K562 (cell line): Measurements from ENCODE around the gene ETV3L. TPM values are rescaled to one million over a fixed set of nuclear protein-coding genes. Genes with fewer than 3 reads are reported as not detected.

ENCODE experiments used
- ATAC-seq: fragments of 200-7000 bp; cut with Tn5 transposase; 3 replicates; pipeline ENCODE4 v1.9.1; 2020; ENCODE audit warnings: moderate library complexity
- BruUV-seq: library from RNA; stranded (reverse); fragments of 400-500 nt; replicated peaks from 2 replicates; lab custom pipeline; 2021; lab: Mats Ljungman, UMichigan
- CTCF ChIA-PET: fragments of 300-600 bp; formaldehyde crosslinking; extraction: SDS; loops from one replicate; lab custom pipeline; 2021; ENCODE audit warnings: low intra/inter-chr PET ratio; lab: Yijun Ruan, JAX
- POLR2A ChIA-PET: fragments of 300-600, 350-650 bp; sonication (Branson Sonifier 250); formaldehyde crosslinking; extraction: SDS; loops from one replicate; lab custom pipeline; 2021; ENCODE audit warnings: antibody characterized with exemption, inconsistent platforms; lab: Yijun Ruan, JAX
- DNase-seq, 4 experiments: peaks; one replicate each; pipeline versions ENCODE4 v3.0.0 to v3.0.0-alpha.2; 2011 to 2018; ENCODE audit warnings: low spot score in 3 of 4, mixed read lengths in 3 of 4; ENCODE audit errors: extremely low read depth in 1 of 4
- FAIRE-seq: peaks from 2 replicates; lab custom pipeline; 2011; peaks lifted over from hg19 to GRCh38; lab: Jason Lieb, UNC
- H2AFZ ChIP-seq: 2 replicates; pipeline ENCODE4 v1.6.0; 2011; ENCODE audit warnings: low read depth, low read length, control low read depth, inconsistent platforms
- H3K27ac ChIP-seq: fragments of 200-600 bp; 3 replicates; pipeline ENCODE4 v1.8.0; 2011; ENCODE audit warnings: low read depth, mild to moderate bottlenecking, control low read depth, inconsistent platforms, low read length, moderate library complexity, mixed read lengths; ENCODE audit errors: extremely low read depth
- H3K27me3 ChIP-seq, 2 experiments: fragments of 300-600 bp in 1 of 2; 2 replicates in 1 of 2; 3 replicates in 1 of 2; pipeline versions ENCODE4 v1.6.0 to v1.8.0; 2011; ENCODE audit warnings: inconsistent platforms in 2 of 2, low read length in 2 of 2, mild to moderate bottlenecking in 1 of 2, mixed read lengths in 1 of 2, moderate library complexity in 1 of 2; ENCODE audit not compliant: control insufficient read depth in 2 of 2, insufficient read depth in 2 of 2
- H3K36me3 ChIP-seq: fragments of 300-600 bp; 3 replicates; pipeline ENCODE4 v1.8.0; 2011; ENCODE audit warnings: mild to moderate bottlenecking, low read length, inconsistent platforms; ENCODE audit not compliant: control insufficient read depth, insufficient read depth
- H3K4me1 ChIP-seq, 2 experiments: fragments of 200-600 bp in 1 of 2; replicated peaks in 1 of 2; 2 replicates in 1 of 2; 3 replicates in 1 of 2; pipeline versions ENCODE4 v1.5.1 to v1.8.0; 2011; ENCODE audit warnings: inconsistent platforms in 2 of 2, low read length in 2 of 2, mild to moderate bottlenecking in 1 of 2, mixed read lengths in 1 of 2, moderate library complexity in 1 of 2; ENCODE audit not compliant: control insufficient read depth in 2 of 2, insufficient read depth in 2 of 2
- H3K4me2 ChIP-seq: 2 replicates; pipeline ENCODE4 v1.6.1; 2011; ENCODE audit warnings: low read length, control low read depth, inconsistent platforms, mixed read lengths; ENCODE audit not compliant: insufficient read depth
- H3K4me3 ChIP-seq: fragments of 200-600 bp; sonication (generic), shearing (Covaris generic); 2 replicates; pipeline ENCODE4 v1.5.1; 2016; ENCODE audit warnings: control low read depth, inconsistent platforms
- H3K79me2 ChIP-seq: fragments of 200-600 bp; 3 replicates; pipeline ENCODE4 v1.8.0; 2011; ENCODE audit warnings: low read length, inconsistent platforms; ENCODE audit not compliant: control insufficient read depth, insufficient read depth
- H3K9ac ChIP-seq, 2 experiments: 2 replicates each; pipeline versions ENCODE4 v1.6.0 to v1.6.1; 2011; ENCODE audit warnings: low read depth in 2 of 2, low read length in 2 of 2, control low read depth in 1 of 2, inconsistent platforms in 1 of 2, mild to moderate bottlenecking in 1 of 2, mixed read lengths in 1 of 2; ENCODE audit not compliant: insufficient read depth in 1 of 2
- H3K9me1 ChIP-seq: one replicate; pipeline ENCODE4 v1.6.0; 2011; ENCODE audit warnings: inconsistent platforms, mild to moderate bottlenecking, low read length, moderate library complexity; ENCODE audit not compliant: control insufficient read depth, insufficient read depth
- H3K9me3 ChIP-seq: replicated peaks from 2 replicates; pipeline ENCODE4 v1.5.1; 2011; ENCODE audit warnings: low read depth, low read length, inconsistent platforms; ENCODE audit not compliant: control insufficient read depth, insufficient read depth
- H4K20me1 ChIP-seq: replicated peaks from 2 replicates; pipeline ENCODE4 v1.6.1; 2011; ENCODE audit warnings: low read length, inconsistent platforms, mixed read lengths; ENCODE audit not compliant: control insufficient read depth, insufficient read depth
- CXXC5 ChIP-seq: fragments of 250-450 bp; sonication (Bioruptor Pico); IDR thresholded peaks from 2 replicates; pipeline ENCODE4 v1.8.0; 2022; ENCODE audit warnings: inconsistent platforms, mild to moderate bottlenecking, moderate library complexity
- E2F3 ChIP-seq: fragments of 250-450 bp; sonication (Bioruptor Pico); IDR thresholded peaks from 2 replicates; pipeline ENCODE4 v1.4.0; 2020; ENCODE audit warnings: mild to moderate bottlenecking
- ELF1 ChIP-seq: fragments of 200-800 bp; sonication (Bioruptor generic); IDR thresholded peaks from 2 replicates; pipeline ENCODE4 v1.6.1; 2016; ENCODE audit warnings: missing genetic modification characterization, missing compliant biosample characterization
- LARP7 ChIP-seq: fragments of 450-650 bp; IDR thresholded peaks from 2 replicates; pipeline ENCODE4 v1.6.1; 2016
- MECOM ChIP-seq: fragments of 250-450 bp; sonication (Bioruptor Pico); IDR thresholded peaks from 2 replicates; pipeline ENCODE4 v1.8.0; 2022; ENCODE audit warnings: inconsistent platforms
- NFATC3 ChIP-seq: fragments of 450-650 bp; IDR thresholded peaks from 2 replicates; pipeline ENCODE4 v1.6.1; 2017; ENCODE audit warnings: mild to moderate bottlenecking
- PURB ChIP-seq: sonication (generic); formaldehyde crosslinking; IDR thresholded peaks from 2 replicates; pipeline ENCODE4 v1.9.0; 2021; ENCODE audit warnings: low read depth, mild to moderate bottlenecking, missing genetic modification reagents
- SPI1 ChIP-seq: IDR thresholded peaks from 2 replicates; pipeline ENCODE4 v1.6.1; 2011; ENCODE audit warnings: low read depth, low read length, control low read depth, borderline replicate concordance
- XRCC5 ChIP-seq: fragments of 200-400 bp; formaldehyde crosslinking; IDR thresholded peaks from 2 replicates; pipeline ENCODE4 v1.6.1; 2017; ENCODE audit warnings: low read depth, mild to moderate bottlenecking, low read length
- ZNF780A ChIP-seq: fragments of 250-450 bp; sonication (Bioruptor Pico); IDR thresholded peaks from 2 replicates; pipeline ENCODE4 v1.5.0; 2021; ENCODE audit warnings: mild to moderate bottlenecking
- WGBS: fragments of 100-300 bp; shearing (Covaris generic); methylation state at CpG from one replicate; pipeline ENCODE4 v1.1.6; 2016; ENCODE audit warnings: low coverage, mixed read lengths; ENCODE audit not compliant: insufficient coverage; ENCODE audit errors: missing lambda C conversion rate; 5-methylcytosine and 5-hydroxymethylcytosine counted together
- in situ Hi-C: fragments of 300-500 bp; cut with MboI; formaldehyde crosslinking; loops from 4 replicates; pipeline ENCODE4 v1.15.0; 2018; ENCODE audit warnings: inconsistent platforms, mixed read lengths
- intact Hi-C: fragments of 100-400 bp; cut with micrococcal nuclease; formaldehyde crosslinking; loops from 2 replicates; pipeline ENCODE4 v1.14.2; 2022
- polyA plus RNA-seq, 8 experiments: library from polyadenylated mRNA; depleted of rRNA in 4 of 8; stranded (reverse) in 5 of 8; unstranded in 3 of 8; fragments of >200 nt; fragmentation: Nextera tagmentation in 2 of 8; fragmentation: Illumina TruSeq in 1 of 8; extraction: Ambion mirVana in 2 of 8; extraction: Trizol in 1 of 8; gene quantifications; 2 replicates each; pipeline versions ENCODE4 v1.2.1 to v1.2.3, GENCODE V29; 2011 to 2014; ENCODE audit warnings: inconsistent platforms in 1 of 8, missing spikeins in 1 of 8
- total RNA-seq, 7 experiments: library from RNA; depleted of rRNA in 6 of 7; stranded (reverse); fragments of >200 nt in 6 of 7; fragmentation: Illumina TruSeq in 2 of 7; extraction: Trizol in 2 of 7; gene quantifications; 2 replicates each; pipeline versions ENCODE4 v1.2.1 to v1.2.3, GENCODE V29; 2011 to 2021; ENCODE audit warnings: low replicate concordance in 1 of 7
- TF ChIP-seq, protein P1 (sequence below): fragments of 450-650 bp; IDR thresholded peaks from 2 replicates; pipeline ENCODE4 v1.6.1; 2016; ENCODE audit warnings: antibody characterized with exemption
- TF ChIP-seq, protein P2 (sequence below): fragments of 450-650 bp; formaldehyde crosslinking; IDR thresholded peaks from 2 replicates; pipeline ENCODE4 v1.4.0; 2020; ENCODE audit warnings: mild to moderate bottlenecking, moderate library complexity
- TF ChIP-seq, protein P3 (sequence below): fragments of 450-650 bp; IDR thresholded peaks from 2 replicates; pipeline ENCODE4 v1.6.1; 2014; ENCODE audit warnings: low read depth, mild to moderate bottlenecking, moderate library complexity, borderline replicate concordance
- TF ChIP-seq, protein P4 (sequence below): sonication (generic); formaldehyde crosslinking; IDR thresholded peaks from 2 replicates; pipeline ENCODE4 v1.8.1; 2022; ENCODE audit warnings: missing genetic modification reagents
- TF ChIP-seq, protein P5 (sequence below): sonication (generic); formaldehyde crosslinking; IDR thresholded peaks from 2 replicates; pipeline ENCODE4 v1.5.0; 2020; ENCODE audit warnings: missing genetic modification reagents

Gene ETV3L
- total and polyA plus RNA-seq, 9 of the 15 experiments (the other 6 are each of a cell fraction or from before 2014, with no cell fraction given): not detected

DNA sequence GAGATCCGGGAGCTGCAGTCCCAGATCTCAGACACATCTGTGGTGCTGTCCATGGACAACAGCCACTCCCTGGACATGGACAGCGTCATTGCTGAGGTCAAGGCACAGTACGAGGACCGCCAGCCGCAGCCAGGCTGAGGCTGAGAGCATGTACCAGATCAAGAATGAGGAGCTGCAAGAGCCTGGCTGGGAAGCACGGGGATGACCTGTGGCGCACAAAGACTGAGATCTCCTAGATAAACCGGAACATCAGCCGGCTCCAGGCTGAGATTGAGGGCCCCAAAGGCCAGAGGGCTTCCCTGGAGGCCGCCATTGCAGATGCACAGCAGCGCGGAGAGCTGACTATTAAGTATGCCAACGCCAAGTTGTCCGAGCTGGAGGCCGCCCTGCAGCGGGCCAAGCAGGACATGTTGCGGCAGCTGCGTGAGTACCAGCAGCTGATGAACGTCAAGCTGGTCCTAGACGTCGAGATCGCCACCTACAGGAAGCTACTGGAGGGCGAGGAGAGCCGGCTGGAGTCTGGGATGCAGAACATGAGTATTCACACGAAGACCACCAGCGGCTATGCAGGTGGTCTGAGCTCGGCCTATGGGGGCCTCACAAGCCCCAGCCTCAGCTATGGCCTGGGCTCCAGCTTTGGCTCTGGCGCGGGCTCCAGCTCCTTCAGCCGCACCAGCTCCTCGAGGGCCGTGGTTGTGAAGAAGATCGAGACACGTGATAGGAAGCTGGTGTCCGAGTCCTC is 25.5 kb downstream of the ETV3L start:
- POLR2A ChIA-PET: interaction anchor here (0.5 kb wide), 1 partner anchor 66 kb away, joined by 6 read pairs; no protein-coding TSS in a partner anchor
- no peak for TF ChIP-seq NFATC3
- TF ChIP-seq, protein P1, sequence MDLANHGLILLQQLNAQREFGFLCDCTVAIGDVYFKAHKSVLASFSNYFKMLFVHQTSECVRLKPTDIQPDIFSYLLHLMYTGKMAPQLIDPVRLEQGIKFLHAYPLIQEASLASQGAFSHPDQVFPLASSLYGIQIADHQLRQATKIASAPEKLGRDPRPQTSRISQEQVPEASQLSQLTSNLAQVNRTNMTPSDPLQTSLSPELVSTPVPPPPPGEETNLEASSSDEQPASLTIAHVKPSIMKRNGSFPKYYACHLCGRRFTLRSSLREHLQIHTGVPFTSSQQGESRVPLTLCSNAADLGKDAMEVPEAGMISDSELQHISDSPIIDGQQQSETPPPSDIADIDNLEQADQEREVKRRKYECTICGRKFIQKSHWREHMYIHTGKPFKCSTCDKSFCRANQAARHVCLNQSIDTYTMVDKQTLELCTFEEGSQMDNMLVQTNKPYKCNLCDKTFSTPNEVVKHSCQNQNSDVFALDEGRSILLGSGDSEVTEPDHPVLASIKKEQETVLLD: no peak
- TF ChIP-seq ELF1 (tag): no peak
- TF ChIP-seq MECOM (CRISPR knock-in tag): no peak
- no peak for TF ChIP-seq LARP7
- no peak for TF ChIP-seq E2F3 (CRISPR knock-in tag)
- TF ChIP-seq, protein P2, sequence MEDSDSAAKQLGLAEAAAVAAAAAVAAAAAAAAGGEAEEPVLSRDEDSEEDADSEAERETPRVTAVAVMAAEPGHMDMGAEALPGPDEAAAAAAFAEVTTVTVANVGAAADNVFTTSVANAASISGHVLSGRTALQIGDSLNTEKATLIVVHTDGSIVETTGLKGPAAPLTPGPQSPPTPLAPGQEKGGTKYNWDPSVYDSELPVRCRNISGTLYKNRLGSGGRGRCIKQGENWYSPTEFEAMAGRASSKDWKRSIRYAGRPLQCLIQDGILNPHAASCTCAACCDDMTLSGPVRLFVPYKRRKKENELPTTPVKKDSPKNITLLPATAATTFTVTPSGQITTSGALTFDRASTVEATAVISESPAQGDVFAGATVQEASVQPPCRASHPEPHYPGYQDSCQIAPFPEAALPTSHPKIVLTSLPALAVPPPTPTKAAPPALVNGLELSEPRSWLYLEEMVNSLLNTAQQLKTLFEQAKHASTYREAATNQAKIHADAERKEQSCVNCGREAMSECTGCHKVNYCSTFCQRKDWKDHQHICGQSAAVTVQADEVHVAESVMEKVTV (CRISPR knock-in tag): 0 out of 2 replicates have a peak, but pooled peaks have one; percentile 37
- TF ChIP-seq SPI1: no peak
- TF ChIP-seq, protein P3, sequence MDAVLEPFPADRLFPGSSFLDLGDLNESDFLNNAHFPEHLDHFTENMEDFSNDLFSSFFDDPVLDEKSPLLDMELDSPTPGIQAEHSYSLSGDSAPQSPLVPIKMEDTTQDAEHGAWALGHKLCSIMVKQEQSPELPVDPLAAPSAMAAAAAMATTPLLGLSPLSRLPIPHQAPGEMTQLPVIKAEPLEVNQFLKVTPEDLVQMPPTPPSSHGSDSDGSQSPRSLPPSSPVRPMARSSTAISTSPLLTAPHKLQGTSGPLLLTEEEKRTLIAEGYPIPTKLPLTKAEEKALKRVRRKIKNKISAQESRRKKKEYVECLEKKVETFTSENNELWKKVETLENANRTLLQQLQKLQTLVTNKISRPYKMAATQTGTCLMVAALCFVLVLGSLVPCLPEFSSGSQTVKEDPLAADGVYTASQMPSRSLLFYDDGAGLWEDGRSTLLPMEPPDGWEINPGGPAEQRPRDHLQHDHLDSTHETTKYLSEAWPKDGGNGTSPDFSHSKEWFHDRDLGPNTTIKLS: 0 out of 2 replicates have a peak, but pooled peaks have one; percentile 35
- no peak for TF ChIP-seq ZNF780A
- TF ChIP-seq XRCC5: 0 out of 2 replicates have a peak, but pooled peaks have one; percentile 40
- TF ChIP-seq, protein P4, sequence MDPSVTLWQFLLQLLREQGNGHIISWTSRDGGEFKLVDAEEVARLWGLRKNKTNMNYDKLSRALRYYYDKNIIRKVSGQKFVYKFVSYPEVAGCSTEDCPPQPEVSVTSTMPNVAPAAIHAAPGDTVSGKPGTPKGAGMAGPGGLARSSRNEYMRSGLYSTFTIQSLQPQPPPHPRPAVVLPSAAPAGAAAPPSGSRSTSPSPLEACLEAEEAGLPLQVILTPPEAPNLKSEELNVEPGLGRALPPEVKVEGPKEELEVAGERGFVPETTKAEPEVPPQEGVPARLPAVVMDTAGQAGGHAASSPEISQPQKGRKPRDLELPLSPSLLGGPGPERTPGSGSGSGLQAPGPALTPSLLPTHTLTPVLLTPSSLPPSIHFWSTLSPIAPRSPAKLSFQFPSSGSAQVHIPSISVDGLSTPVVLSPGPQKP (CRISPR knock-in tag): no peak
- no peak for TF ChIP-seq PURB (CRISPR knock-in tag)
- TF ChIP-seq, protein P5, sequence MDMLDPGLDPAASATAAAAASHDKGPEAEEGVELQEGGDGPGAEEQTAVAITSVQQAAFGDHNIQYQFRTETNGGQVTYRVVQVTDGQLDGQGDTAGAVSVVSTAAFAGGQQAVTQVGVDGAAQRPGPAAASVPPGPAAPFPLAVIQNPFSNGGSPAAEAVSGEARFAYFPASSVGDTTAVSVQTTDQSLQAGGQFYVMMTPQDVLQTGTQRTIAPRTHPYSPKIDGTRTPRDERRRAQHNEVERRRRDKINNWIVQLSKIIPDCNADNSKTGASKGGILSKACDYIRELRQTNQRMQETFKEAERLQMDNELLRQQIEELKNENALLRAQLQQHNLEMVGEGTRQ (CRISPR knock-in tag): no peak
- peak; percentile 72 for TF ChIP-seq CXXC5 (CRISPR knock-in tag)

More for the DNA sequence above, 25.5 kb downstream of the ETV3L start:
- Histone ChIP-seq H3K4me2 (peak overlapping the region; percentile 72), H3K27ac (no peak overlapping the region), H3K36me3 (no peaks in the 10 kb centered on the region), H3K9me1 (no peaks in the 10 kb centered on the region), H3K4me1 (peaks cover 0 to 13% of the 10 kb centered on the region in 2 experiments; a peak in 3 of 5 replicates), H3K9ac (no peak overlapping the region), H2AFZ (peak overlapping the region; percentile 59), H3K27me3 (peaks cover 0 to 15% of the 10 kb centered on the region in 2 experiments; a peak in 4 of 5 replicates), H3K79me2 (no peaks in the 10 kb centered on the region), H3K4me3 (no peak overlapping the region), H3K9me3 (no peaks in the 10 kb centered on the region), H4K20me1 (no peaks in the 10 kb centered on the region)
- in situ Hi-C loops: no loop called here
- CTCF ChIA-PET: interaction anchor here (0.9 kb wide), 1 partner anchor 184 kb away, joined by 3 read pairs; no protein-coding TSS in a partner anchor
- DNase-seq (peak in 2 of 4 experiments; percentile 55 to 83), ATAC-seq (peak; percentile 80), FAIRE-seq (peak; percentile 95)
- WGBS: 5% methylated on average over 32 of the region's 35 CpGs
- intact Hi-C loops: loop anchor here (1.0 to 2.0 kb wide), 2 partner anchors 153 to 182 kb away; partner anchors contain the start of gene LRRC71
- BruUV-seq: no TSS peak
